ENCODE measurements around the gene SFSWAP. TPM values are rescaled to one million over a fixed set of nuclear protein-coding genes. Genes with fewer than 3 reads are reported as not detected.

The SFSWAP gene
- total and polyA plus RNA-seq, 3 donors from 2014 or later, result 37.7 to 68.4 (median 62.4) TPM

GRCh38 chr12:131753005-131753404 is 42.1 kb downstream of the SFSWAP start:
- TF ChIP-seq POLR2A (IDR thresholded peaks at IDR 0.05), result no peak
- TF ChIP-seq, protein P1, sequence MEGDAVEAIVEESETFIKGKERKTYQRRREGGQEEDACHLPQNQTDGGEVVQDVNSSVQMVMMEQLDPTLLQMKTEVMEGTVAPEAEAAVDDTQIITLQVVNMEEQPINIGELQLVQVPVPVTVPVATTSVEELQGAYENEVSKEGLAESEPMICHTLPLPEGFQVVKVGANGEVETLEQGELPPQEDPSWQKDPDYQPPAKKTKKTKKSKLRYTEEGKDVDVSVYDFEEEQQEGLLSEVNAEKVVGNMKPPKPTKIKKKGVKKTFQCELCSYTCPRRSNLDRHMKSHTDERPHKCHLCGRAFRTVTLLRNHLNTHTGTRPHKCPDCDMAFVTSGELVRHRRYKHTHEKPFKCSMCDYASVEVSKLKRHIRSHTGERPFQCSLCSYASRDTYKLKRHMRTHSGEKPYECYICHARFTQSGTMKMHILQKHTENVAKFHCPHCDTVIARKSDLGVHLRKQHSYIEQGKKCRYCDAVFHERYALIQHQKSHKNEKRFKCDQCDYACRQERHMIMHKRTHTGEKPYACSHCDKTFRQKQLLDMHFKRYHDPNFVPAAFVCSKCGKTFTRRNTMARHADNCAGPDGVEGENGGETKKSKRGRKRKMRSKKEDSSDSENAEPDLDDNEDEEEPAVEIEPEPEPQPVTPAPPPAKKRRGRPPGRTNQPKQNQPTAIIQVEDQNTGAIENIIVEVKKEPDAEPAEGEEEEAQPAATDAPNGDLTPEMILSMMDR (IDR thresholded peaks at IDR 0.05), result no peak
- Histone ChIP-seq H3K4me1 (no peaks in the 10 kb centered on the region), H3K27ac (no peak overlapping the region), H3K36me3 (ENCODE audit: low read depth, missing control alignments) (no peaks in the 10 kb centered on the region), H3K27me3 (no peaks in the 10 kb centered on the region), H3K4me3 (no peak overlapping the region), H3K9me3 (no peaks in the 10 kb centered on the region)
- no peak for DNase-seq
- WGBS, 2 donors, result 94% methylated on average over 19 to 20 of the region's 20 CpGs
- intact Hi-C loops (cut with DNase I; ENCODE audit: low total_unique reads), result no loop called here

DNA sequence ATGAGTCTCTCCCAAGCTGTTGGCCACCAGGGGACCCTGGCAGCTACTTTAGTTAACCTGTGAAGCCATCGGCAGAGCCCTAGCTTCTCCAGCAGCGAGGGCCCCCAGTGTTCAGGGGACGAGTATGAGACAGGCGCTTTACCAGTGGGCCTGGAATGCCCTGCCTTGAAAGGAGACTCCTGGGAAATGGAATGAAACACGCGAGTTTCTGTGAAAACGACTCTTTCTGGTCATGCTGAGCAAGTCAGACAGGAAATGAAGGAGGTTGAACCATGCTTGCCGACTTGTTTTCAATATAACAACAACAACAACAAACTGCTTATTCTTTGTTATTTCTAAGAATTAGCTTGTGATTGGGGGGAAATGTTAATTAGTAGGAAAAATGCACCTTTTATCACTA is 42.9 kb downstream of the SFSWAP start:
- WGBS, 2 donors, result 96% methylated on average over 8 of the region's 8 CpGs
- no peak for TF ChIP-seq POLR2A (IDR thresholded peaks at IDR 0.05)
- TF ChIP-seq, protein P1 (IDR thresholded peaks at IDR 0.05), result no peak
- no peak overlapping the region for H3K27ac ChIP-seq
- no peak overlapping the region for H3K4me3 ChIP-seq
- H3K4me1 ChIP-seq, result no peaks in the 10 kb centered on the region
- intact Hi-C loops (cut with DNase I; ENCODE audit: low total_unique reads), result no loop called here
- H3K27me3 ChIP-seq, result no peaks in the 10 kb centered on the region
- no peaks in the 10 kb centered on the region for H3K9me3 ChIP-seq
- H3K36me3 ChIP-seq (ENCODE audit: low read depth, missing control alignments), result no peaks in the 10 kb centered on the region
- no peak for DNase-seq

DNA sequence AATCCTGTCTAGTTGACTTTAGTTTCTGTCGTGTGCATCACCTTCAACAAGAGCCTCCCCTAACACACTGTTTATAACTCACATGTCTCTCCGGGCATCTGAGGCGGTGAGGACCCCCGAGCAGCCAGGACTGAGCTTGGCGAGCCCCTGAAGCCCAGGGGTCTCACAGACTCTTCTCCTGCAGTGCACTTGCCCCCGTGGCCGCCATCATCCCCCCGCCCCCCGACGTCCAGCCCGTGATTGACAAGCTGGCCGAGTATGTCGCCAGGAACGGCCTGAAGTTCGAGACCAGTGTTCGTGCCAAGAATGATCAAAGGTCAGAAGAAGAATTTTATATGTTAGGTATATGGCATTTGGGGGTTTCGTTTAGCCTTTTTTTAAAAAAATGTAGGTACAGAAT is 43.3 kb downstream of the SFSWAP start:
- no peaks in the 10 kb centered on the region for H3K36me3 ChIP-seq (ENCODE audit: low read depth, missing control alignments)
- intact Hi-C loops (cut with DNase I; ENCODE audit: low total_unique reads), result no loop called here
- H3K9me3 ChIP-seq, result no peaks in the 10 kb centered on the region
- DNase-seq, result no peak
- no peak overlapping the region for H3K4me3 ChIP-seq
- 94 to 95% methylated on average over 17 of the region's 17 CpGs for WGBS, 2 donors
- TF ChIP-seq POLR2A (IDR thresholded peaks at IDR 0.05), result no peak
- TF ChIP-seq, protein P1 (IDR thresholded peaks at IDR 0.05), result no peak
- H3K27me3 ChIP-seq, result no peaks in the 10 kb centered on the region
- H3K27ac ChIP-seq, result no peak overlapping the region
- no peaks in the 10 kb centered on the region for H3K4me1 ChIP-seq

- H3K4me1 ChIP-seq, result no peaks in the 10 kb centered on the region
- no peaks in the 10 kb centered on the region for H3K27me3 ChIP-seq
- no peak overlapping the region for H3K27ac ChIP-seq
- TF ChIP-seq POLR2A (IDR thresholded peaks at IDR 0.05), result no peak
- TF ChIP-seq, protein P1 (IDR thresholded peaks at IDR 0.05), result no peak
- no peaks in the 10 kb centered on the region for H3K36me3 ChIP-seq (ENCODE audit: low read depth, missing control alignments)
- 87% methylated on average over 15 to 16 of the region's 16 CpGs for WGBS, 2 donors
- intact Hi-C loops (cut with DNase I; ENCODE audit: low total_unique reads), result no loop called here
- no peak for DNase-seq
- no peak overlapping the region for H3K4me3 ChIP-seq
- H3K9me3 ChIP-seq, result no peaks in the 10 kb centered on the region
These were observed 44.6 kb downstream of the SFSWAP start for GRCh38 chr12:131755305-131756113.

DNA sequence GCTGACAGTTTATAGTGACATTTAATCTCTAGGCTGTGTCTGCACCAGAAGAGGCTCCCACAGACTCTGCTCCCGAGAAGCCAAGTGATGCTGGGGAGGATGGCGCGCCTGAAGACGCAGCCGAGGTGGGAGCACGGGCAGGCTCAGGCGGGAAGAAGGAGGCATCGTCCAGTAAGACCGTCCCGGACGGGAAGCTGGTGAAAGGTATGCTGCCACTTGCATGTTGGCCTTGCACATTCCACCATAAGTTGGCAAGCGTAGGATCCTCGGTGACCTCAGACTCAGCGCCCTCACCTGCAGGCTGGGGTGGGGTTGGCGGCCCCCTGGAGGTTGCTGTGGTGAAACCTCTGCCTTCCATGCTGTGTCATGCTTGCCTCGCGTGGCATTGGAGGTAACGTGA is 45.6 kb downstream of the SFSWAP start:
- Histone ChIP-seq H3K4me3 (no peak overlapping the region), H3K36me3 (ENCODE audit: low read depth, missing control alignments) (no peaks in the 10 kb centered on the region), H3K27me3 (no peaks in the 10 kb centered on the region), H3K27ac (no peak overlapping the region), H3K4me1 (no peaks in the 10 kb centered on the region), H3K9me3 (no peaks in the 10 kb centered on the region)
- WGBS, 2 donors, result 90 to 95% methylated on average over 17 to 18 of the region's 18 CpGs
- intact Hi-C loops (cut with DNase I; ENCODE audit: low total_unique reads), result no loop called here
- TF ChIP-seq, protein P1 (IDR thresholded peaks at IDR 0.05), result no peak
- TF ChIP-seq POLR2A (IDR thresholded peaks at IDR 0.05), result no peak
- no peak for DNase-seq

Data from testis (tissue), 3 donors.